Chondrocyte (in vitro differentiated cells): Measurements from ENCODE around the gene TPRA1. TPM values are rescaled to one million over a fixed set of nuclear protein-coding genes. Genes with fewer than 3 reads are reported as not detected.
A peak's percentile ranks its signal among the peaks of the same experiment; 100 is the strongest.

Experiments used
- DNase-seq: peaks from one replicate; pipeline ENCODE4 v3.0.0; 2021; ENCODE audit warnings: mixed read lengths, low spot score
- H3K27ac Mint-ChIP-seq: one replicate; pipeline ENCODE4 v1.8.0; 2021; ENCODE audit warnings: mild to moderate bottlenecking, moderate library complexity, mixed read lengths; ENCODE audit not compliant: unreplicated experiment
- H3K27me3 Mint-ChIP-seq: 2 replicates; pipeline ENCODE4 v1.8.0; 2021; ENCODE audit warnings: low read depth, mixed read lengths
- H3K36me3 Mint-ChIP-seq: 2 replicates; pipeline ENCODE4 v1.8.0; 2021; ENCODE audit warnings: low read depth, mixed read lengths
- H3K4me1 Mint-ChIP-seq: 2 replicates; pipeline ENCODE4 v1.8.0; 2021; ENCODE audit warnings: low read depth, mild to moderate bottlenecking, mixed read lengths
- H3K4me3 Mint-ChIP-seq: one replicate; pipeline ENCODE4 v1.8.0; 2021; ENCODE audit warnings: mild to moderate bottlenecking, moderate library complexity, mixed read lengths; ENCODE audit not compliant: unreplicated experiment
- H3K9me3 Mint-ChIP-seq: 2 replicates; pipeline ENCODE4 v1.8.0; 2021; ENCODE audit warnings: low read depth, mixed read lengths
- total RNA-seq: library from RNA; stranded (reverse); gene quantifications from 3 replicates; pipeline ENCODE4 v1.2.1, GENCODE V29; 2021
- TF ChIP-seq, protein P1 (sequence below): fragments of 200-600 bp; sonication (generic); IDR thresholded peaks from 2 replicates; pipeline ENCODE4 v1.5.0; 2021; ENCODE audit warnings: antibody characterized with exemption, mild to moderate bottlenecking, moderate library complexity

TPRA1 gene
- total RNA-seq, 1 donor from 2014 or later, result 37.2 TPM

DNA sequence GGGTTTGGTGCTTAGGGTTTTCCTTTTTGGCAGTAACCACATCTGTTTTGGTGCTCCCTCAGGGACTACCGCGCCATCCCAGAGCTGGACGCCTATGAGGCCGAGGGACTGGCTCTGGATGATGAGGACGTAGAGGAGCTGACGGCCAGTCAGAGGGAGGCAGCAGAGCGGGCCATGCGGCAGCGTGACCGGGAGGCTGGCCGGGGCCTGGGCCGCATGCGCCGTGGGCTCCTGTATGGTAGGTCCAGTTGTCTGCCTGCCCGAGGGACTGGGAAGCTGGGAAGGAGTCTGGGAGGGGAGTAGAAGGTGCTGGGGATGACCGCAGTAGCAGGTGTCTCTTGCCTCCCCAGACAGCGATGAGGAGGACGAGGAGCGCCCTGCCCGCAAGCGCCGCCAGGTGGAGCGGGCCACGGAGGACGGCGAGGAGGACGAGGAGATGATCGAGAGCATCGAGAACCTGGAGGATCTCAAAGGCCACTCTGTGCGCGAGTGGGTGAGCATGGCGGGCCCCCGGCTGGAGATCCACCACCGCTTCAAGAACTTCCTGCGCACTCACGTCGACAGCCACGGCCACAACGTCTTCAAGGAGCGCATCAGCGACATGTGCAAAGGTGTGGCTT, 14.1 kb upstream of the TPRA1 start:
- TF ChIP-seq, protein P1, sequence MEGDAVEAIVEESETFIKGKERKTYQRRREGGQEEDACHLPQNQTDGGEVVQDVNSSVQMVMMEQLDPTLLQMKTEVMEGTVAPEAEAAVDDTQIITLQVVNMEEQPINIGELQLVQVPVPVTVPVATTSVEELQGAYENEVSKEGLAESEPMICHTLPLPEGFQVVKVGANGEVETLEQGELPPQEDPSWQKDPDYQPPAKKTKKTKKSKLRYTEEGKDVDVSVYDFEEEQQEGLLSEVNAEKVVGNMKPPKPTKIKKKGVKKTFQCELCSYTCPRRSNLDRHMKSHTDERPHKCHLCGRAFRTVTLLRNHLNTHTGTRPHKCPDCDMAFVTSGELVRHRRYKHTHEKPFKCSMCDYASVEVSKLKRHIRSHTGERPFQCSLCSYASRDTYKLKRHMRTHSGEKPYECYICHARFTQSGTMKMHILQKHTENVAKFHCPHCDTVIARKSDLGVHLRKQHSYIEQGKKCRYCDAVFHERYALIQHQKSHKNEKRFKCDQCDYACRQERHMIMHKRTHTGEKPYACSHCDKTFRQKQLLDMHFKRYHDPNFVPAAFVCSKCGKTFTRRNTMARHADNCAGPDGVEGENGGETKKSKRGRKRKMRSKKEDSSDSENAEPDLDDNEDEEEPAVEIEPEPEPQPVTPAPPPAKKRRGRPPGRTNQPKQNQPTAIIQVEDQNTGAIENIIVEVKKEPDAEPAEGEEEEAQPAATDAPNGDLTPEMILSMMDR, result no peak

DNA sequence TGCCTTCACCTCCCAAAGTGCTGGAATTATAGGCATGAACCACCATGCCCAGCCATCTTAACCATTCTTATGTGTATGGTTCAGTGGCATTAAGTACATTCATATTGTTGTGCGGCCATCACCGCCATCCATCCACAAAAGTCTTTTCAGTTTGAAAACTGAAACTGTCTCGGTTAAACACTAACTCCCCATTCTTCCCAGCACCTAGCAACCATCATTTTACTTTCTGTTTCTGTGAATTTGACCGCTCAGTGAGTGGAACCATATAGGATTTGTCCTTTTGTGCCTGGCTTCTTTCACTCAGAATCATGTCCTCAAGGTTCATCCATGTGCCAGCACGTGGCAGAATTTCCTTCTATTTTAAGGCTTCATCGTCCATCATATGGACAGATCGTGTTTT, 13.5 kb upstream of the TPRA1 start:
- Mint-ChIP-seq H3K9me3 (no peaks in the 10 kb centered on the region), H3K36me3 (peaks cover 26% of the 10 kb centered on the region), H3K4me3 (no peak overlapping the region), H3K27me3 (no peaks in the 10 kb centered on the region), H3K4me1 (no peaks in the 10 kb centered on the region), H3K27ac (no peak overlapping the region)
- DNase-seq, result no peak
- TF ChIP-seq, protein P1, result no peak

More for the DNA sequence above, 14.1 kb upstream of the TPRA1 start:
- Mint-ChIP-seq H3K4me1 (no peaks in the 10 kb centered on the region), H3K4me3 (no peak overlapping the region), H3K36me3 (peaks cover 28% of the 10 kb centered on the region), H3K9me3 (no peaks in the 10 kb centered on the region), H3K27me3 (no peaks in the 10 kb centered on the region), H3K27ac (no peak overlapping the region)
- DNase-seq, result no peak

DNA sequence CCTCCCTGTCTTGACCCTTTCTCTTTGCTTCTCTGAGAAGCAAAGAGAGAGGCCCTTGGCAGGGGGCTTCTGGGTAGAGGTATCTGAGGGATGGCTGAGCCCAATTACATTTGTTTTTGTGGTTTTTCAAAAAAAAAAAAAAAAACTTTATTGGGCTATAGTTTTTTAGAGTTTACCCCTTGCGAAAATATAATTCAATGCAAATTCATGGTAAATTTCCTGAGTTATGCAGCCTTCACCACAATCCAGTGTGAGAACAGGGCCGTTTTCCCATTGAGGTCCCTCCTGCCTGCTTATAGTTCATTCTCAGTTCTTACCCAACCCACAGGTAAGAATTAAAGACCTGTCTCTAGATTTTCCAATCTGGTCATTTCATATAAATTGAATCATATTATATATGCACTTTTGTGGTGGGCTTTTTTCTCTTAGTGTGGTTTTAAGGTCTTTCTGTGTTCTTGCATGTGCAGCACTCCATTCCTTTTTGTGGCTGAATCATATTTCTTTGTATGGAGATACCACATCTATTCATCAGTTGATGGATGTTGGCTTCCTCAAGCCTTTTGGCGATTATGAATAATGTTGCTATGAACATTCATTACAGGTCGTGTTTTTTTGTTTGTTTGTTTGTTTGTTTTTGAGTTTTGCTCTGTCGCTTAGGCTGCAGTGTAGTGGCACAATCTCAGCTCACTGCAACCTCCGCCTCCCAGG, 10.4 kb upstream of the TPRA1 start:
- Mint-ChIP-seq H3K4me3 (no peak overlapping the region), H3K27ac (no peak overlapping the region), H3K27me3 (no peaks in the 10 kb centered on the region), H3K36me3 (peaks cover 6% of the 10 kb centered on the region), H3K9me3 (no peaks in the 10 kb centered on the region), H3K4me1 (peaks cover 6% of the 10 kb centered on the region)
- TF ChIP-seq, protein P1, result no peak
- DNase-seq, result no peak

DNA sequence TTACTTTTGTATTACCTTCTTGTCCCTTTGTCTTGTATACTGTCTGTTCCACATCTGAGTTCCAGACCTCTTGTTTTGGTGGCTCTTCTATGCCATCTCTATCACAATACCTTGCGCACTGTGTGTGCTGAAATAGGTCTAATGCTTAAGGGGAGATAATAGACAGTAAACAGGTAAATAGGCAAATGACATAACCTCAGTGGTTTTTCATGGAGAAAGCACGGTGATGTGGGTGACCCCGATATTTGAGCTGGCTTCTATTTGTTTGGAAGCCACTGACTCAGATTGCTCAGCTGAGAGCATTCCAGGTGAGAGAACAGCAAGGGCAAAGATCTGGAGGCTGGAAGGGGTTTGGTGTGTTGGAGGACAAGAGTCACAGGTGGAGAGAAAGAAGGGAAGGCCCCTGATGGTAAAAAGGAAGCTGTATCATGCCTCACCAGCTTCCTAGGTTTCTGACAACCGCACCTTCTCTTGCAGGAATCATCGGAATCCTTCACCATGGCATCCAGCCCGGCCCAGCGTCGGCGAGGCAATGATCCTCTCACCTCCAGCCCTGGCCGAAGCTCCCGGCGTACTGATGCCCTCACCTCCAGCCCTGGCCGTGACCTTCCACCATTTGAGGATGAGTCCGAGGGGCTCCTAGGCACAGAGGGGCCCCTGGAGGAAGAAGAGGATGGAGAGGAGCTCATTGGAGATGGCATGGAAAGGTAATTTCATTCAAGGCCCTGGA, 8.5 kb upstream of the TPRA1 start:
- H3K27me3 Mint-ChIP-seq, result no peaks in the 10 kb centered on the region

More for the DNA sequence above, 8.5 kb upstream of the TPRA1 start:
- H3K9me3 Mint-ChIP-seq, result no peaks in the 10 kb centered on the region
- peak overlapping the region; percentile 94 for H3K4me3 Mint-ChIP-seq
- no peaks in the 10 kb centered on the region for H3K36me3 Mint-ChIP-seq
- TF ChIP-seq, protein P1, result no peak
- peaks cover 6% of the 10 kb centered on the region for H3K4me1 Mint-ChIP-seq
- peak overlapping the region; percentile 95 for H3K27ac Mint-ChIP-seq
- DNase-seq, result no peak
